GM18520 (cell line): ENCODE data around the gene ZFR2.

ENCODE experiments used
- ATAC-seq: cut with Tn5 transposase; IDR thresholded peaks from one replicate; pipeline ENCODE4 v1.9.1; 2021; ENCODE audit not compliant: unreplicated experiment

The ZFR2 gene

DNA sequence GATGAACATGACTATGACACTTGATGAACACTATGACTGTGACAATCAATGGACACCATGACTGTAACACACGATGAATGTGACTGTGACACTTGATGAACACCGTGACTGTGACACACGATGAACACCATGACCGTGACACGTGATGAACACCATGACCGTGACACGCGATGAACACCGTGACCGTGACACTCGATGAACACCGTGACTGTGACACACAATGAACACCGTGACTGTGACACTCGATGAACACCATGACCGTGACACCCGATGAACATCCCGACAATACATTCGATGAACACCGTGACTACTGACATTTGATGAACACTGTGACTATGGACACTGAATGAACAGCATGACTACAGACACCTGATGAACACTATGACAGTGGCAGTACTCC lies 30.9 kb downstream of the ZFR2 start:
- no peak for ATAC-seq

DNA sequence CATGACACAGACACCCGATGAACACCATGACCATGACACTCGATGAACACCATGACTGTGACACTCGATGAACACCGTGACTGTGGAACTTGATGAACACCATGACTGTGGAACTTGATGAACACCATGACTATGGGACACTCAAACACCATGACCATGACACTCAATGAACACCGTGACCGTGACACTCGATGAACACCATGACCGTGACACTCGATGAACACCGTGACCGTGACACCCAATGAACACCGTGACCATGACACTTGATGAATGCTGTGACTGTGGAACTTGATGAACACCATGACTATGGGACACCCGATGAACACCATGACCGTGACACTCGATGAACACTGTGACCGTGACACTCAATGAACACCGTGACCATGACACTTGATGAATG lies 31.5 kb downstream of the ZFR2 start:
- ATAC-seq, result no peak

DNA sequence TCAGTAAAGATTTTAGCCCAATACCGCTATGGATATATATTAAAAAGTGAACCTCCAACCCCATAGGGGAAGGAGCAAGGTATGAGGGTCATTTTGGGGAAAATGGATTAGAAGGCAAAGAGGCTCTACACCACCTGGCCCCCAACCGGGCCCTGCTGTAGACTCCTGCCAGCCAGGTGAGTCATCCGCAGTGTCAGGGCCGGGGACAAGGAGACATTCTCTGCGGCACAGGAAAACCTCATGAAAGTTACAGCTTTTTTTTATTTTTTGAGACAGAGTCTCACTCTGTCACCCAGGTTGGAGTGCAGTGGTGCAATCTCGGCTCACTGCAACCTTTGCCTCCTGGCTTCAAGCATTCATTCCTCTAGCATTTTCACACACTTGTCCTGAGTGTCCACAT lies 32.0 kb downstream of the ZFR2 start:
- no peak for ATAC-seq

DNA sequence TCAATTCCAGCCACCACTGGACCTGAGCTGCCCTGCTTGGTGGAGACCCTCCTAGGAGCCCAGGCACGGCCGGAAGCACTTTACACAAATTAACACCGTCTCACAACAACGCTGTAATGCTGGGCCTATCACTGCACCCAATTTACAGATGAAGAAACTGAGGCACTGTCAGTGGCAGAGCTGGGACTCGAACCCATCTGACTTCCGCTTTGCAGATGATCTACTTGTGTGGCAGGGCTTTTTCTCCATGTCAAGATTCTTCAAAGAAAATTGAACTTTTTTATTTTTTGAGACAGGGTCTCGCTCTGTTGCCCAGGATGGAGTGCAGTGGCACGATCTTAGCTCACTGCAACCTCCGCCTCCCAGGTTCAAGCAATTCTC lies 33.8 kb downstream of the ZFR2 start:
- ATAC-seq, result no peak

DNA sequence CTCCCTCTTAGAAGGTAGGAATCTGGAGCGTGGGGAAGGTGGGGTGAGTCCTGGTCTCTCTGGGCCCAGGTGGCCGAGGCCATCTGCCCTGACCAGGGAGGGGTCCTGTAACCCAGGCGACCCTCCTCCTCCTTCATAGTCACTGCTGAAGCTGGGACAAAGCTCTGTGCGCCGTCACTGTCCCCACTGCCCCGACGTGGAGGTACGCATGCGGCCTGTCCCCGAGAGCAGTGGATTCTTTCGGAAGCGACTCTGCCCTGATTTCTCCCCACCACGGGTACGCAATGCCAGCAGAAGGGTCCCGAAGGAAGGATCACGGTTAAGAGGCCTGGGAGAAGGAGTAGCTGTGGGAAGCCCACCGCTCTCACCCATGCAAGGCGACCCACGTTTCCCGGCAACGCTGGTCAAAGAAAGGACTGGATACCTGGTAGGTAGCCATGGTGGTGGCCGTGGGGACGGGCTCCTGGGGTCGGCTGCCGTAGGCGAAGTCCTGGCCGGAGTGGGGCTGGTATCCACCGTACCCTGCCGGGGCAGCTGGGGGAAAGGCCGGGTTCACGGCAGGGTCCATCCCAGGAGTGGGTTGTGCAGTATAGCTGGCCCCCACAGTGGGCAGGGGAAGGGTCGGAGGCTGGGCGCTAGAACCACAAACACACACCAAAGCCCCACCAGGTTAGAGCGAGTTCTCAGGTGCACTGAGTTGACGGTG lies 34.3 kb downstream of the ZFR2 start:
- no peak for ATAC-seq

DNA sequence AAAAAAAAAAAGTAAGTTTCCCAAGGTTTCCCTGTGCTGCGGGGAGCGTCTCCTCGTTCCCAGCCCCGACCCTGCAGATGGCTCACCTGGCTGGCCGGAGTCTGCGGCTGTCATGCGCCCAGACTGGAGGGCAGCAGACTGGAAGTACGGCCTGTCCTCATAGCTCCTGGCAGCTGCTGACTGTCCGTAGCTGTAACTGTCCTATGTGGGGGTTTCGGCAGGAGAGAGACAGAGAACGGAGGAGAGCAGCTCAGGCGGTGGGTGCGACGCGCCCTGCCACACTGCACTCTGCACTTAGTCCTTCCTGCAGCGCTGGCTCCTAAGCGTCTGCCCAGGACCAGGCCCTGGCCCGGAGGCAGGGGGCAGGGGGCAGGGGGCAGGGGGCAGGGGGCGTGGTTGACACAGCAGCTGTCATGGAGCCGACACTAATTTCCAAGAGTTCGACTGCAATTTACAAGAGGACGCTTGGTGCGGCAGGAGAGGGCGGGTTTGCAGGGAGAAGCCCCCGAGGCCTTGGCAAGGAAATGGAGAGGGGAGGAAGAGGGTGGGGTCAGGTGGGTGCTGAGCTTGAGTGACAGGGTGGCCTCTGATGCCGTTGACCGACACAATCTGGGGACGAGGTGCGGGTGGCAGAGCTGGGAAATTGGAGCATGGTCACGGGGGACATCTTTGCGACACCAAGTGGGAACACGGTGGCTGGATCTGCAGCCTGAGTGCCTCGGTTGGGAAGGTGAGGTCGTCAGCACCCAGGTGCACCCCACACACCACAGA lies 35.1 kb downstream of the ZFR2 start:
- no peak for ATAC-seq

DNA sequence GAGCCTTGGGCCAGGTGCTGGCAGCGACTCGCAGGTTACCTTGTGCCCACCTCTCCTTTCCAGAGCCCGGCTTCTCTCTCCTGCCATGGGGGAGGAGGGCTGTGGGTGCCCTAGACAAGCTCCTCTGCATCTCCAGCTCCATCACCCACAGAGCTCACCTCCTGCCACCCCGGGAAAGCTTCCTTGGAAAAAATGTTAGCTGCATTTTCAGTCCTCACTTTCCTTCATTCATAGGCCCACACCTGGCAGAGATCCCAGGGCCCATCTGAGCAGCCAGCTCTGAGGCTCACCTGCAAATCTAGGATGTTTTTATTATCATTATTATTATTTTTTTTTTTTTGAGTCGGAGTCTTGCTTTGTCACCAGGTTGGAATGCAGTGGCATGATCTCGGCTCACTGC lies 36.8 kb downstream of the ZFR2 start:
- no peak for ATAC-seq

DNA sequence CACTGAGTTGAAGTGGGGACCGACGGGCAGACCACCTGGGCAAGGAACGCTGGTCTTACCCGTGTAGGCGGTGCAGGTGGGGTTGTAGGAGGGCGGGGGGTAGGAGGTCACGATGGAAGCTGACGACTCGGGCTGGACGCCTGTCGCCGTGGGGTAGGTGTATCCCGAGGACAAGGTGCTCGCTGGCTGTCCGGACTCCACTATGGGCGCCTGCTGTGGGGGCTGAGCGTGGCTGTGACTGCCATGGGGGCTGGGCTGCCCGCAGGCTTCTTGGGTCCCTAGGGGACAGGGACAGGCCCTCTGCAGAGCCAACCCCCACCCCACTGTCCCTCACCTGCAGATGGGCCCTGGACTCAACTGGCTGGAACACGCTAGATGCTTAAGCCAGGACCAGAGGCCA lies 37.2 kb downstream of the ZFR2 start:
- ATAC-seq, result no peak

DNA sequence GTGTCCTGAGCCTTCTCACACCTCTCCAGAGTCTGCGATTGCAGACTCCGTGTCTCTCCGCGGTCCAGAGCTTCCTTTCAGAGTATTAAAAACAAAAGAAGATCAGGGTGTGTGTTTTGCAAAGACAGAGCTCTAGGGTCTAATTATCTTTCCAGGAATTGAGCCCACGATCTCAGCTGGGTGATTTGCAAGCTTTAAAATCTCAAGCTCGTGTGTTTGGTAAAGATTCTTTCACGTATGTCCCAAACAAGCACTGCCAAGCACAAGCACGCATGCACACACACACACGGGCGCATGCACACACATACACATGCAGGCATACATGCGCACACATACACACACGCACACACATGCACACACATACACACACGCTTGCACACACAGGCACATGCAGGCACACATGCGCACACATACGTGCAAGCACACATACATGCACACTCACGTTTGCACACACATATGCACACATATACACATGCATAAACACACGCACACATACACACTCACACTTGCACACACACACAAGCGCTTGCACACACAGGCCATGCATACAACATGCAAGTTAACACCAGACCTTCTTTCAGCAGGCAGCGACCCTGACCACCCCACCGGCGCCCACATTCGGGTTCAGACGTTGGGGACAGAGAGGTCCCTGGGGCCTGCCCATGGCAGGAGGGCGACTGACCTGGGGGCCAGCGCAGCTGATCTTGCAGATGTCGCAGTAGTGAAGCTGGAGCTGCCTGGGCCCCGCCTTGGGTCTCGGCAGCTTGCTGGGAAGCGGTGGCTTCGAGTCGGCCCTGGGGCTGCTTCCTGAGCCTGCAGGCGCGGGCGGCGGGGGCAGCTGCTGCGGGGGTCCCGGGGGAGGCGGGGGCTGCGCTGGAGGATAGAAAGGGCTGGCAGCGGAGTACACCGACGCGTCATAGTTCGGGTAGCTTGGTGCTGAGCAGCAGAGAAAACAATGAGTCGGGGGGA lies 37.9 kb downstream of the ZFR2 start:
- ATAC-seq, result no peak

DNA sequence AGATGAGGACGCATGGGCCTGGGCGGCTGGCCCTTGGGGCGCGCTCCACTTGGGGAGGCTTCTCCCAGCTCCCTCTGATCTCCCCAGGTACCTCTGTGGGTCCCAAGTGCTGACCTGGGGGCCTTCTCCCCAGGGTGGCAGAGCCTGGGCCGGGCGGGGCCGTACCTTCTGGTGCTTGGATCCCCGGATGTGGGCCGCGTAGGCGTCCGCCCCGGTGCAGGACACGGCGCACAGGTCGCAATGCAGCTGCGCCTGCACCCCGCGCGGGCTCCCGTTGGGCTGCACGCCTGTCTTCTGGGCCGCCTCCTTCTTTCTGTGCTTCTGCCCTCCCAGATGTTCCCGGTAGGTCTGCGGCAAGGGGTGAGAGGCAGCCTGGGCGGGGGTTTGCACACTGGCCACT lies 41.5 kb downstream of the ZFR2 start:
- ATAC-seq, result no peak

DNA sequence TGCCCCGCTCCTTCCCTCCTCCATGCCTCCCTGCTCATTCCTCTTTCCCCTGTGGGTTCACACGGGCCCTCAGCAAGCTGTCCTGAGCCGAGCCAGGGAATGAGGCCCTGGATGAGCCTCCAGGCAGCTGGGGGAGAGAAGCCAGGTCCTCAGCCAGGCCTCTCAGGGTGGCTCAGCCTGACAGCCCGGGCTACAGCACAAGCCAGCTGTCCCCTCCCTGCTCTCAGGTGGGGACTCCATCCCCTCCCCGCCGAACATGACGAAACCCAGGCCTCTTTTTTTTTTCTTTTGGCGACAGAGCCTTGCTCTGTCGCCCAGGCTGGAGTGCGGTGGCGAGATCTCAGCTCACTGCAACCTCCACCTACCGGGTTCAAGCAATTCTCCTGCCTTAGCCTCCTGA lies 42.7 kb downstream of the ZFR2 start:
- ATAC-seq, result no peak

DNA sequence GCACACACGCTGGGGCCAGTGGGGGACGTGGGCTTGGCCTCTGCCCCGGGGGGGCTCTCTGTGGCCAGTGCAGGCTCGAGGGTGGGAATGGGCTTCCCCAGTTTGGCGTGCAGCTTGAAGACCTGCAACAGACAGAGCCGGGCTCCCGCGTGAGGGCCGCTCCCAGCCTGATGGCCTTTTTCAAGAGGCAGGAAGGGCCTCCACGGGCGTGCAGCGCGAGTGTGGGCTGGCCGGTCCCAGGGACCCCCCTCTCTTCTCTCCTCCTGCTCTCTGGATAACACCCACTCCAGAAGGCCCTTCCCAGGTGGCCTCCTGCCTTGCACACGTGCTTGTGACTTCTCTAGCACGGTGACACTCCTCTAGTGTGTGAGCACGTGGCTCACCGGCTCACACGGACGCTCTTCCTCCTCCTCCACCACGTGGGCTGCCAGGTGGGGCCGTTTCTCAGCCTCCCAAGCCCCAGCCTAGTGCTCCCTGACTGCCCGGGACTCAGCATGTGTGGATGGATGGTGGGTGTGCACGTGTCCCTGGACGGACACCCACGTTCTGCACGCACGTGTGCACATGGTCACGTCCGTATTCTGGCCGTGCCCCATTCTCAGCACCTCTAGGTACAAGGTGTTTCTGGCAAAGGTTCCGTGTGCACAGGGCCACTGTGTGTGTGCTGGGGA lies 43.4 kb downstream of the ZFR2 start:
- ATAC-seq, result no peak

DNA sequence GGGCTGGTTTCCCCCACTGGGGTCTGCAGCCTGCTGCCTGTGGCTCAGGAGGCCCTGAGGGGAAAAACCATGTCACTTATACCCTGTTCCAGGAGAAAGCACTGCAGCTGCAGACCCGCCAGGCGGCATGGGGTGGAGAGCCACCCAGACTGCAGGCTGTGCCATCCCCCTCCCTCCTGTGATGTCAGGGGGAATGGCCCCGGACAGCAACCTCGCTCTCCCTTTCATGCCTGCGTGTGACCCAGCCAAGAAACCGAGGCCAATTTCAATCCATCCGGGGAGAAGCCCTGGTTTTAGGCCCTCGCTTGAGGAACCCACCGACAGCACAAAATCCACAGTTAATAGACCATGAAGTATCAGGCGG lies 45.5 kb downstream of the ZFR2 start:
- no peak for ATAC-seq

DNA sequence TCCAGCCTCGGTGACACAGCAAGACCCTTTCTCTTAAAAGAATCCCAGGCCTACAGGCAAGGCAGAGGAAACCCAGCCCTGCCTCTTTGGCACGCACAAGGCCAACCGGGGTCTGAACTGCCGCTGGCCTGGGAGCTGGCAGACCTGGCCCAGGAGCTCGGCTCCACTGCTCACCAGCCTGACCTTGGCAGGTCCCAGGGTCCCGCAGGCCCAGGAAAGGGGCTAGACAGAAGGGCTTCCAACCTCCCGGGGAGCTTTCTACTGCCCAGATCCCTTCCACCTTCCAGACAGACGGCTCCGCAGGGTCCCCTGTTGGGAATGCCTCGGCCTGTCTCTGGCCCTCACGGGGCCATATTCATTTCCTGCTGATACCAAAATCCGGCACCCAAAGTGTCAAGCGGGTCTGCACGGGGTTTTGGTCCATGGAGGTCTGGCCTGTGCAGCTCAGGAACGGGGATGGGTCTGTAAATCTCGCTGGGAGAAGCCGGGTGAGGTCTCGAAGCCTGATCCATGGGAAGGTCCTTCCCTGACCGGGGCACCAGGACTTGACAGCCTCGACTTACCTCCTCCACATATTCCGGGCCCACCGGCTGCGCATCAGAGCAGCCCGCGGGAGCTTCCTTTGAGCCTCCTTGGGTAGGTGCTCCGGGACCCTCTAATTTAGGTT lies 46.0 kb downstream of the ZFR2 start:
- ATAC-seq, result no peak

DNA sequence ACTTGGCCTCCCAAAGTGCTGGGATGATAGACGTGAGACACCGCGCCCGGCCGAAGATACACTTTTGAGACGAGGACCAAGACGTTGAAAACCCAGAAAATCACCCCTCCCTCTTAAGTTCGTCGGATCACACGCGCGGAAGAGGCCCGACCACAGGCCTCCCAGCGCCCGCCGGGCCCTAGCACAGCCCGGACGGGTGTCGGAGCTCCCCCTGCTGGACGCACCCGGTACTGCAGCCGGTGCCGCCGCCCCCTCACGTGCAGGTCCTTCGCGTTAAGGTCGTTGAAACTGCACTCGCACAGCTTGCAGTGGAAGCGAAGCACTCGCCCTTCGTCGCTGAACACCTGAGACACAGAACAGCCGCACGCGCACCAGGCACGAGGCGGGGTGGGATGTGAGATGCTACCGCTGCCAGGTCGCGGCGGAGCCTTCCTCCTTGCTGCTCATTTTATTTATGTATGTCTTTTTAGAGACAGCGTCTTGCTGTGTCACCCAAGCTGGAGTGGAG lies 46.9 kb downstream of the ZFR2 start:
- no peak for ATAC-seq

DNA sequence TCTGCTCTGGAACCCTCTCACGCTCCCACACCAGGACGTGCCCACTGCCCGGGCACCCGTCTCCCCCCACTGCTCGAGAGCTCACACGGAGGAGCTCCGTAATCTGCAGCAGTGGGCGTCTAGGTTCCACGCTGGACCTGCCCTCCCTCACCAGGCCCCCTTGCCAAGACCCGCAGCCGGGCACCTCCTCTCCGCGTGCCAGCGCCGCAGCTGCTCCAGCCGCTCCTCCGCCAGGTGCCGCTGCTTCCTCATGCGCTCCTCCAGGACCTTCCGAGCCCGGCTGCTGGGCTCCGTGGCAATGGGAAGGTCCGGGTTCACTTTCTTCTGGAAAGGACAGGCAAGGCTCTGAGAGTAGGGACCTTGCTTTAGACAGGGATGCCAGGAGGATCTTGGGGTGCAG lies 47.7 kb downstream of the ZFR2 start:
- no peak for ATAC-seq

DNA sequence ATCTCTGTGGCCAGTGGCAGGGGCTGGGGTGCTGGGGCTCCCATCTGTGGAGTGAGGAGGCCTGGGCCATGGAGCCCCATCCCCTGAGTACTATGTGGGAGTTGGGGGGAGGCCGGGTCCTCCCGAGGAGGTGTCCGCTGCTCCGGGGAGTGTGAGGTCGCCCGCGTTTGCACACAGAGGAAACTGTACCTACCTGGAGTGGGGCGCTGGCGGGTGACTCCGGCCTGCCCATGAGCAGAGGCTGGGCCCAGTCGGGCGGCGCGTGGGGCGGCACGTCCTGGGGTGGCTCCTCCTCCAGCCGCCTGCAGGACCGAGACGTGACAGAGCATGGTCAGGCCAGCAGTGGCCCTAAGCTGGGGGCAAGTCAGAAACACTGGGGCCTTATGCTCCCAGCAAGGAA lies 48.8 kb downstream of the ZFR2 start:
- ATAC-seq, result no peak

DNA sequence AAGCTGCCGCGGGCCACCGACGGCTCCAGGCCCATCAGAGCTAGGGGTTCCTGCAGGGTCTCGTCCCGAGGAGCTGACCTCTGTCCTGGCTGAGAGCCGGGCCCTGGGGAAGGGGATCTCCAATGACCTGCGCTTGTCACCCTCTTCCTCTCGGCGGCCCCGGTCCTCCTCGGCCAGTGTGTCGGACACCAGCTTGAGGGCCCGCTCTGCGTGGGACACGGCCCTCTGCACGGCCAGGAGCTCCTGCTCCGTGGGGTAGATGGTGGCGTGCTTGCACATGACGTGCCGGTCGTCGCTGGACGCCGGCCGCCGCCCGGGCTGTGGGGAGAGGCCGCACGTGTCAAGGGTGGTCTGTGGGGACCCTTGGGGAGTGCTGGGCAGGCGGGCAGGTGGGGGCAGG lies 49.9 kb downstream of the ZFR2 start:
- no peak for ATAC-seq

DNA sequence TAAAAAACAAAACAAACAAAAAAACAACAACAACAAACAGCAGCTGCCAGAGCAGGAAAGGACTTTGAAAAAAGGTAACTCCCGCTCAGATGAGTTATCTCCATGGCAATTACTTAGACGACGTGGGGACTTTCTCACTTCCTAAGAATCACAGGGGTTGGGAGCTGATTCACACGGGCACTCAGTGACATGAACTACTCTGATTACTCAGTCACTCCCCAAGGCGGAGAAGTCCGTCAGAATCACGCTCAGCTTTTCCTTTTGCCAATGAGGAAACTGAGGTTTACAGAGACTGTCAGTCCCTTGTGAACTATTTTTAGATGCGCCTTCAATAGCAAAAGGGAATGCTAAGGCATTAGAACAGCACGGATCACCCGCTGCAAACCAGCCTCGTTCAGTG lies 50.4 kb downstream of the ZFR2 start:
- ATAC-seq, result no peak

DNA sequence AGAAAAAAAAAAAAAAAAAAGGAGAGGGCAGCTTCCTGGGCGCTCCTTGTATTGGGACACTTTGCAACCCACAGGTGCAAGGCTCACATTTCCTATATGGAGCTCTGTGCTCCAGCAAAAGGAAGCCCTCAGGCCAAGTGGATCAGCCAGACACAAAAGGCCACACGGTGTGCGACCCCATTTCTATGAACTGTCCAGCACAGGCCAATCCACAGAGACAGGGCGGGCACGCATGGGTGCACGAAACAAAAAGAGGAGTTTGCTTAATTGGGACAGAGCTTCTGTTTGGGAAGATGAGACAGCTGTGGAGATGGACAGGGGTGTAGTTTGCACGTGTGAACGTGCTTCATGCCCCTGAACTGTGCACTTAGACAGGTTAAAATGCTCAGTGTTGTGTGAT lies 51.1 kb downstream of the ZFR2 start:
- ATAC-seq, result no peak
